H1 (cell line): ENCODE data around the gene ZMIZ1. TPM values are rescaled to one million over a fixed set of nuclear protein-coding genes. Genes with fewer than 3 reads are reported as not detected.

Experiments
- CTCF ChIA-PET: fragments of 300-600 bp; sonication (Branson Sonifier 250); formaldehyde crosslinking; loops from one replicate; lab custom pipeline; 2021; ENCODE audit not compliant: partially characterized antibody; lab: Charles Lee
- POLR2A ChIA-PET: fragments of 300-600 bp; sonication (Branson Sonifier 250); formaldehyde crosslinking; loops from one replicate; lab custom pipeline; 2021; ENCODE audit warnings: inconsistent platforms; ENCODE audit not compliant: partially characterized antibody; lab: Charles Lee
- DNase-seq, 2 experiments: peaks; one replicate each; pipeline versions ENCODE4 v3.0.0 to v3.0.0-alpha.2; 2010 to 2022; ENCODE audit warnings: low spot score in 2 of 2, low read depth in 1 of 2, mixed read lengths in 1 of 2
- FAIRE-seq: peaks from 2 replicates; lab custom pipeline; 2011; peaks lifted over from hg19 to GRCh38; lab: Jason Lieb, UNC
- H2AFZ ChIP-seq: 2 replicates; pipeline ENCODE4 v1.8.1; 2012; ENCODE audit warnings: low read length, inconsistent platforms
- H2AK5ac ChIP-seq: 2 replicates; pipeline ENCODE4 v1.6.1; 2013; ENCODE audit warnings: low read depth, low read length
- H2BK120ac ChIP-seq: replicated peaks from 2 replicates; pipeline ENCODE3; 2013; ENCODE audit warnings: low read depth, low read length, inconsistent platforms
- H2BK12ac ChIP-seq: 2 replicates; pipeline ENCODE4 v1.6.1; 2013; ENCODE audit warnings: low read depth, low read length
- H2BK15ac ChIP-seq: 2 replicates; pipeline ENCODE4 v1.6.1; 2013; ENCODE audit warnings: low read length
- H2BK20ac ChIP-seq: 2 replicates; pipeline ENCODE4 v1.6.1; 2013; ENCODE audit warnings: low read length
- H2BK5ac ChIP-seq: 2 replicates; pipeline ENCODE4 v1.6.1; 2013; ENCODE audit warnings: low read depth, low read length
- H3K14ac ChIP-seq: 2 replicates; pipeline ENCODE4 v1.6.1; 2013; ENCODE audit warnings: inconsistent platforms; ENCODE audit not compliant: insufficient read length
- H3K18ac ChIP-seq: 2 replicates; pipeline ENCODE4 v1.6.1; 2013; ENCODE audit warnings: low read length; ENCODE audit errors: extremely low read depth
- H3K23ac ChIP-seq: 2 replicates; pipeline ENCODE4 v1.6.1; 2013; ENCODE audit warnings: inconsistent platforms; ENCODE audit not compliant: insufficient read length
- H3K23me2 ChIP-seq: 2 replicates; pipeline ENCODE4 v1.6.1; 2013; ENCODE audit warnings: low read depth, low read length
- H3K27ac ChIP-seq: 2 replicates; pipeline ENCODE4 v1.6.1; 2011; ENCODE audit warnings: low read depth, low read length, inconsistent platforms
- H3K27me3 ChIP-seq, 4 experiments: replicated peaks in 1 of 4; 1 replicate in 1 of 4; 2 replicates in 3 of 4; pipeline versions ENCODE4 v1.6.1 to v1.8.1; 2011 to 2013; ENCODE audit warnings: low read length in 3 of 4, mild to moderate bottlenecking in 3 of 4, inconsistent platforms in 2 of 4, mixed read lengths in 2 of 4, moderate library complexity in 1 of 4; ENCODE audit not compliant: control insufficient read depth in 3 of 4, insufficient read depth in 3 of 4; ENCODE audit errors: extremely low read depth in 1 of 4
- H3K36me3 ChIP-seq, 4 experiments: 2 replicates each; pipeline versions ENCODE4 v1.6.1 to v1.8.1; 2011 to 2013; ENCODE audit warnings: mild to moderate bottlenecking in 4 of 4, low read length in 3 of 4, moderate library complexity in 2 of 4, control low read depth in 1 of 4, inconsistent platforms in 1 of 4; ENCODE audit not compliant: insufficient read depth in 4 of 4, control insufficient read depth in 2 of 4
- H3K4ac ChIP-seq: replicated peaks from 2 replicates; pipeline ENCODE3; 2013; ENCODE audit warnings: low read length, low read depth, mixed read lengths, inconsistent platforms; ENCODE audit not compliant: insufficient read length
- H3K4me1 ChIP-seq, 4 experiments: replicated peaks in 1 of 4; 1 replicate in 1 of 4; 2 replicates in 3 of 4; pipeline versions ENCODE4 v1.6.1 to v1.8.1; 2011 to 2013; ENCODE audit warnings: low read length in 3 of 4, inconsistent platforms in 2 of 4, mixed read lengths in 1 of 4; ENCODE audit not compliant: insufficient read depth in 4 of 4, control insufficient read depth in 3 of 4
- H3K4me2 ChIP-seq, 2 experiments: 2 replicates each; pipeline versions ENCODE4 v1.6.1 to v1.8.1; 2011 to 2013; ENCODE audit warnings: low read depth in 2 of 2, low read length in 2 of 2, control low read depth in 1 of 2, inconsistent platforms in 1 of 2, mild to moderate bottlenecking in 1 of 2; ENCODE audit not compliant: insufficient read depth in 1 of 2
- H3K4me3 ChIP-seq, 4 experiments: fragments of 200-600, 300-600 bp in 1 of 4; sonication (generic), shearing (Covaris generic), sonication (Bioruptor Twin) in 1 of 4; 2 replicates each; pipeline versions ENCODE4 v1.5.1 to v1.8.1; 2011 to 2016; ENCODE audit warnings: low read length in 4 of 4, low read depth in 3 of 4, control low read depth in 2 of 4, inconsistent platforms in 2 of 4, mild to moderate bottlenecking in 2 of 4, mixed read lengths in 1 of 4, moderate library complexity in 1 of 4; ENCODE audit not compliant: insufficient read depth in 2 of 4; ENCODE audit errors: extremely low read depth in 1 of 4
- H3K56ac ChIP-seq: replicated peaks from 2 replicates; pipeline ENCODE3; 2013; ENCODE audit warnings: low read depth, mild to moderate bottlenecking, mixed read lengths, low read length, inconsistent platforms; ENCODE audit not compliant: insufficient read length
- H3K79me1 ChIP-seq: 2 replicates; pipeline ENCODE4 v1.6.1; 2013; ENCODE audit warnings: low read depth, low read length, control low read depth
- H3K79me2 ChIP-seq, 2 experiments: 2 replicates each; pipeline versions ENCODE4 v1.6.1 to v1.8.1; 2012 to 2013; ENCODE audit warnings: low read length in 2 of 2, mild to moderate bottlenecking in 2 of 2, inconsistent platforms in 1 of 2; ENCODE audit not compliant: insufficient read depth in 2 of 2, control insufficient read depth in 1 of 2
- H3K9ac ChIP-seq, 4 experiments: replicated peaks in 1 of 4; 1 replicate in 1 of 4; 2 replicates in 3 of 4; pipeline versions ENCODE4 v1.6.1 to v1.8.1; 2011 to 2013; ENCODE audit warnings: low read depth in 3 of 4, low read length in 3 of 4, control low read depth in 2 of 4, mild to moderate bottlenecking in 2 of 4, moderate library complexity in 2 of 4, inconsistent platforms in 1 of 4; ENCODE audit errors: extremely low read depth in 1 of 4
- H3K9me3 ChIP-seq, 2 experiments: 2 replicates each; pipeline versions ENCODE4 v1.6.1 to v1.8.1; 2012 to 2013; ENCODE audit warnings: mild to moderate bottlenecking in 2 of 2, moderate library complexity in 2 of 2, control low read depth in 1 of 2, inconsistent platforms in 1 of 2, low read depth in 1 of 2, low read length in 1 of 2, mixed read lengths in 1 of 2; ENCODE audit not compliant: insufficient read depth in 2 of 2
- H4K20me1 ChIP-seq, 2 experiments: replicated peaks in 1 of 2; 2 replicates each; pipeline versions ENCODE3 to v1.8.1; 2011 to 2013; ENCODE audit warnings: inconsistent platforms in 2 of 2, low read length in 2 of 2, mild to moderate bottlenecking in 1 of 2; ENCODE audit not compliant: insufficient read depth in 2 of 2, control insufficient read depth in 1 of 2
- H4K5ac ChIP-seq: 2 replicates; pipeline ENCODE4 v1.6.1; 2013; ENCODE audit warnings: low read length, low read depth, mixed read lengths, inconsistent platforms; ENCODE audit not compliant: insufficient read length
- H4K8ac ChIP-seq: 2 replicates; pipeline ENCODE4 v1.8.0; 2013; ENCODE audit warnings: mild to moderate bottlenecking, moderate library complexity, low read length, inconsistent platforms; ENCODE audit not compliant: insufficient read depth; ENCODE audit errors: extremely low read depth
- H4K91ac ChIP-seq: replicated peaks from 2 replicates; pipeline ENCODE3; 2013; ENCODE audit warnings: low read length, mixed read lengths, inconsistent platforms; ENCODE audit not compliant: insufficient read length
- JUND ChIP-seq: IDR thresholded peaks from 2 replicates; pipeline ENCODE4 v1.6.1; 2011; ENCODE audit warnings: mild to moderate bottlenecking, improper control_type of control experiment, low read length
- KDM1A ChIP-seq: fragments of 200-600, 300-600 bp; sonication (generic); IDR thresholded peaks from 2 replicates; pipeline ENCODE4 v1.7.1; 2016; ENCODE audit warnings: mild to moderate bottlenecking, low read length, borderline replicate concordance
- SAP30 ChIP-seq: fragments of 300-600 bp; sonication (generic); IDR thresholded peaks from 2 replicates; pipeline ENCODE4 v1.7.1; 2012; ENCODE audit warnings: low read length, moderate library complexity, mild to moderate bottlenecking, inconsistent platforms; ENCODE audit not compliant: insufficient read depth, insufficient replicate concordance
- SP2 ChIP-seq: IDR thresholded peaks from 2 replicates; pipeline ENCODE4 v1.6.1; 2012; ENCODE audit warnings: mild to moderate bottlenecking, low read length, inconsistent platforms
- WGBS, 2 experiments: shearing (Covaris generic) in 1 of 2; methylation state at CpG; one replicate each; pipeline versions ENCODE4 v1.1.6 to v1.1.7; 2013 to 2015; ENCODE audit warnings: low lambda C conversion rate in 2 of 2, mixed read lengths in 2 of 2, inconsistent platforms in 1 of 2, low coverage in 1 of 2, missing lambda C conversion rate in 1 of 2; ENCODE audit not compliant: insufficient replicate concordance in 2 of 2, insufficient coverage in 1 of 2, insufficient read length in 1 of 2; ENCODE audit errors: extremely low coverage in 1 of 2, missing lambda C conversion rate in 1 of 2; 5-methylcytosine and 5-hydroxymethylcytosine counted together
- polyA plus RNA-seq, 7 experiments: library from polyadenylated mRNA; depleted of rRNA in 3 of 7; stranded (reverse) in 5 of 7; unstranded in 2 of 7; fragments of >200 nt in 5 of 7; fragments of 200-250 nt in 2 of 7; gene quantifications; 1 replicate in 5 of 7; 2 replicates in 1 of 7; 4 replicates in 1 of 7; pipeline versions ENCODE4 v1.2.1 to v1.2.3, GENCODE V29; 2011 to 2013; ENCODE audit warnings: missing spikeins in 2 of 7, mixed read lengths in 2 of 7
- total RNA-seq: library from RNA; stranded (reverse); fragmentation: NEBNext Ultra II Directional; extraction: Animal tissue kit (Norgen Biotek cat#: 25700); gene quantifications from 2 replicates; pipeline ENCODE4 v1.2.1, GENCODE V29; 2021

The ZMIZ1 gene
- total and polyA plus RNA-seq, 2 of the 8 experiments (the other 6 are each of a cell fraction or from before 2014, with no cell fraction given): 8.1 to 28.0 TPM

- Histone ChIP-seq H3K4me1 (no peaks in the 10 kb centered on the region; a peak in 1 of 7 replicates), H3K79me2 (no peaks in the 10 kb centered on the region; a peak in 1 of 4 replicates), H4K20me1 (peaks cover 8 to 27% of the 10 kb centered on the region in 2 experiments), H2BK120ac (no peak overlapping the region), H3K56ac (no peak overlapping the region), H3K9me3 (no peaks in the 10 kb centered on the region), H3K4me2 (no peak overlapping the region), H3K4me3 (no peak overlapping the region), H2AK5ac (no peak overlapping the region), H2AFZ (no peak overlapping the region), H2BK20ac (no peak overlapping the region), H3K23ac (no peak overlapping the region), H2BK15ac (no peak overlapping the region), H3K36me3 (no peaks in the 10 kb centered on the region), H4K91ac (no peak overlapping the region), H2BK12ac (no peak overlapping the region), H4K5ac (no peak overlapping the region), H3K27me3 (no peaks in the 10 kb centered on the region), H3K23me2 (no peaks in the 10 kb centered on the region), H3K79me1 (peaks cover 7% of the 10 kb centered on the region; the same call in 1 of the 2 replicates), H3K4ac (no peak overlapping the region), H2BK5ac (peak overlapping the region; percentile 26; the same call in 1 of the 2 replicates), H3K9ac (no peak overlapping the region), H3K27ac (no peak overlapping the region), H3K18ac (no peak overlapping the region), H4K8ac (no peak overlapping the region), H3K14ac (no peak overlapping the region)
- TF ChIP-seq SP2: no peak
- no peak for TF ChIP-seq KDM1A
- no peak for TF ChIP-seq JUND
- TF ChIP-seq SAP30: no peak
- FAIRE-seq: no peak
- POLR2A ChIA-PET: interaction anchor here (0.6 to 2.3 kb wide), 3 partner anchors 11 to 24 kb away, joined by 3 to 5 read pairs (median 3); no protein-coding TSS in a partner anchor
- 85% methylated on average over 3 of the region's 3 CpGs; no CpG with 5 or more reads in 1 of the 2 experiments for WGBS, 2 experiments
- DNase-seq: no peak
- CTCF ChIA-PET: interaction anchor here (0.8 kb wide), 1 partner anchor 12 kb away, joined by 4 read pairs; no protein-coding TSS in a partner anchor
Measured at GRCh38 chr10:79253704-79254103, 184.9 kb downstream of the ZMIZ1 start.
